ENCODE data around the gene RIMS1.
A peak's percentile ranks its signal among the peaks of the same experiment; 100 is the strongest.

Gene RIMS1

DNA sequence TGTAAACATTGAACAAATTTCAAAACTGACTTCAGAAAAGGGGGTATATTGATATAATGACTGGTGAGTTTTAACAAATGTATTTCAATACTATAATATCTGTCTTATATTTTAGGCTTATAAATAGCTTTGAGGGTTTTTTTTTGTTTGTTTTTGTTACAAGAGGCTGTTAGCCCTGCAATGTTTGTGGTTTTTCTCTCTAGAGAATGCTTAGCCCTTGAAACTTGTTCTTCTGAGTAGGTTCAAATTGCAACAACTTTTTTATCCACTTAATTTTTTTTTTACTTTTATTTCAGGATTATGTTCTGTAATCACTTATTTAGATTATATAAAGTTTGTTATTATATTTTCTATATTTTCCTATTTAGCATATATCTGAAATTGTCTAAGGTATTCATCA, 333.2 kb downstream of the RIMS1 start:
- Histone ChIP-seq H3K27ac (ENCODE audit: low read depth, low read length) (no peak overlapping the region), H3K27me3 (ENCODE audit: control insufficient read depth, insufficient read depth, low read length) (no peaks in the 10 kb centered on the region)

GRCh38 chr6:72238021-72238420, 351.7 kb downstream of the RIMS1 start:
- Histone ChIP-seq H3K9ac (ENCODE audit: low read depth, low read length) (no peak overlapping the region), H3K27me3 (ENCODE audit: control insufficient read depth, insufficient read depth, low read length) (no peaks in the 10 kb centered on the region), H3K4me1 (ENCODE audit: control insufficient read depth, insufficient read depth, low read length) (peaks cover 20% of the 10 kb centered on the region), H3K27ac (ENCODE audit: low read depth, low read length) (no peak overlapping the region), H3K9me3 (ENCODE audit: control insufficient read depth, insufficient read depth, low read length) (no peaks in the 10 kb centered on the region), H3K4me3 (ENCODE audit: low read depth, low read length) (no peak overlapping the region), H3K36me3 (ENCODE audit: control insufficient read depth, insufficient read depth, low read length) (no peaks in the 10 kb centered on the region)

More for the DNA sequence above, 333.2 kb downstream of the RIMS1 start:
- no peak overlapping the region for H3K4me3 ChIP-seq (ENCODE audit: low read depth, low read length)
- H3K9me3 ChIP-seq (ENCODE audit: control insufficient read depth, insufficient read depth, low read length), result no peaks in the 10 kb centered on the region
- H3K4me1 ChIP-seq (ENCODE audit: control insufficient read depth, insufficient read depth, low read length), result no peaks in the 10 kb centered on the region; the same call in 1 of the 2 replicates
- no peak overlapping the region for H3K9ac ChIP-seq (ENCODE audit: low read depth, low read length)
- no peaks in the 10 kb centered on the region for H3K36me3 ChIP-seq (ENCODE audit: control insufficient read depth, insufficient read depth, low read length)

DNA sequence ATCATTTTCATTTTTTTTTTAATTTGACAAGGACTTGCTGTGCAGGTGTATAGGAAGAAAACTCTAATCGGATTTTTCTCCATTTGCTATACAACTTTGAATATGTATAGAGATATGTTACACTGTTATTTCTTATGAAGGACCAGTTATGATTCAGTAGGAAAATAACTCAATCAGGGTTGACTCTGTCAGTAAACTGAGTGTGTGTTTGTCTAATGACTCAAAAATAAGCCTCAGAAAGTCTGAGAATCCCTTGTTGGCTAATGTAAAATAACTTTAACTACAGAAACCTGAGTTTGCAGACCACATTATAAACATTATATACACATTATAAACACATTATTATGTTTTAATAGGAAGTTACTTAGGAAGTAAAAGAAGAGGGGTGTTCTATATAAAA, 352.6 kb downstream of the RIMS1 start:
- H3K27me3 ChIP-seq (ENCODE audit: control insufficient read depth, insufficient read depth, low read length), result no peaks in the 10 kb centered on the region
- no peaks in the 10 kb centered on the region for H3K9me3 ChIP-seq (ENCODE audit: control insufficient read depth, insufficient read depth, low read length)
- peaks cover 27% of the 10 kb centered on the region for H3K4me1 ChIP-seq (ENCODE audit: control insufficient read depth, insufficient read depth, low read length)
- H3K9ac ChIP-seq (ENCODE audit: low read depth, low read length), result no peak overlapping the region
- H3K27ac ChIP-seq (ENCODE audit: low read depth, low read length), result no peak overlapping the region
- H3K36me3 ChIP-seq (ENCODE audit: control insufficient read depth, insufficient read depth, low read length), result no peaks in the 10 kb centered on the region
- no peak overlapping the region for H3K4me3 ChIP-seq (ENCODE audit: low read depth, low read length)

- H3K36me3 ChIP-seq (ENCODE audit: control insufficient read depth, insufficient read depth, low read length), result no peaks in the 10 kb centered on the region
- H3K27ac ChIP-seq (ENCODE audit: low read depth, low read length), result peak overlapping the region; percentile 72
- peaks cover 48% of the 10 kb centered on the region for H3K4me1 ChIP-seq (ENCODE audit: control insufficient read depth, insufficient read depth, low read length)
- H3K4me3 ChIP-seq (ENCODE audit: low read depth, low read length), result peak overlapping the region; percentile 24; the same call in 1 of the 2 replicates
- no peaks in the 10 kb centered on the region for H3K9me3 ChIP-seq (ENCODE audit: control insufficient read depth, insufficient read depth, low read length)
- no peaks in the 10 kb centered on the region for H3K27me3 ChIP-seq (ENCODE audit: control insufficient read depth, insufficient read depth, low read length)
- H3K9ac ChIP-seq (ENCODE audit: low read depth, low read length), result no peak overlapping the region
Observed at GRCh38 chr6:72245565-72245964, 359.2 kb downstream of the RIMS1 start.

DNA sequence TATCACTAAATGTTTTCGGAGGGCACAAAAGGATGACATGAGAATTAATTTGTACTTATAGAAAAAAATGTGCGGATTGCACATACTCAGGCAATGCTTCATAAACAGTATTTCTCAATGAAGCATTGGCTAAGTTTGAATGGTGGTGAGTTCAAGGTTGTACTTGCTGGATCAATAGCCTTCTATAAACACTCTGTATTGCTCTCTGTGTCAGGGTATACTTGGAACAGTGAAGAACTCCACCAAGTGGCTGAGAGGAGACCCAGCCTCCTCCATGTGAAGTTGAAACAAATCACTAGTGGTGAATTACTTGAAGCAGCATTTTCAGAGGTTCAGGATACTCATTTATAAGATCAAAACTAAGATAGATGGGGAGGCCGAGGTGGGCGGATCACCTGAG, 360.6 kb downstream of the RIMS1 start:
- Histone ChIP-seq H3K9ac (ENCODE audit: low read depth, low read length) (no peak overlapping the region), H3K27me3 (ENCODE audit: control insufficient read depth, insufficient read depth, low read length) (no peaks in the 10 kb centered on the region), H3K4me1 (ENCODE audit: control insufficient read depth, insufficient read depth, low read length) (peaks cover 42% of the 10 kb centered on the region), H3K4me3 (ENCODE audit: low read depth, low read length) (no peak overlapping the region), H3K36me3 (ENCODE audit: control insufficient read depth, insufficient read depth, low read length) (no peaks in the 10 kb centered on the region), H3K9me3 (ENCODE audit: control insufficient read depth, insufficient read depth, low read length) (no peaks in the 10 kb centered on the region), H3K27ac (ENCODE audit: low read depth, low read length) (no peak overlapping the region)

DNA sequence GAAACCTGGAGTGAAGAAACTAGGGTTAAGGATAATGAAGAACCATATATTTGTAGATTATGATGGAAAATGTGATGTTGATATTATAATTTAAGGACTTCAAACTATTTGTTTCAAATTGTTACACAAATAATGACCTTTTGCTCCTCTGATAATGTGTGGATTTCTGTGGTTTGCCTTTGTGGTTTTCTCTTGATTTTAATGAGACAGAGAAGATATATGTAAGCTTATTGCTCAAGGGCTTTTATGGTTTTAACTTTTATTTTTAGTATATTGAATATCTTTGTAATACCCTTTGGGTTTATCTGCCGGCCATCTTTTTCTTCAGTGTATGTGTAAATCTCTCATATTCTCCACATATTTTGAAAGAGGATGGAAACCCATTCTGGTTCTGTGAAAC, 362.3 kb downstream of the RIMS1 start:
- Histone ChIP-seq H3K27me3 (ENCODE audit: control insufficient read depth, insufficient read depth, low read length) (no peaks in the 10 kb centered on the region), H3K4me3 (ENCODE audit: low read depth, low read length) (no peak overlapping the region), H3K4me1 (ENCODE audit: control insufficient read depth, insufficient read depth, low read length) (peaks cover 30% of the 10 kb centered on the region), H3K36me3 (ENCODE audit: control insufficient read depth, insufficient read depth, low read length) (no peaks in the 10 kb centered on the region), H3K9ac (ENCODE audit: low read depth, low read length) (no peak overlapping the region), H3K27ac (ENCODE audit: low read depth, low read length) (no peak overlapping the region), H3K9me3 (ENCODE audit: control insufficient read depth, insufficient read depth, low read length) (no peaks in the 10 kb centered on the region)

DNA sequence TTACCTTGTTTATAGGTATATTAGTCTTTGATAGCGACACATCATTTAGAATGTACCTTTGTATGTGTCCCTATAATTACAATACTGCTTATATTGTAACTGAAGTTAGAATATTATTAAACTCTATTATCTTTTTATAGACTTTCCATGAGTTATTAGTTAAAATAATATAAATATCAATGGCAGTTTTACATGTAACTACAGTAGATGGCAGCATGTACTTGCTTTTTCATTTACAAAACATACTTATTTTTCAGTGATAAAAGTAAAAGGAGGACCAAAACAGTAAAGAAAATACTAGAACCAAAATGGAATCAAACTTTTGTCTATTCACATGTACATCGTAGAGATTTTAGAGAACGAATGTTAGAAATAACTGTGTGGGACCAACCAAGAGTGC, 364.3 kb downstream of the RIMS1 start:
- no peaks in the 10 kb centered on the region for H3K27me3 ChIP-seq (ENCODE audit: control insufficient read depth, insufficient read depth, low read length)
- peaks cover 10% of the 10 kb centered on the region for H3K4me1 ChIP-seq (ENCODE audit: control insufficient read depth, insufficient read depth, low read length)
- no peak overlapping the region for H3K4me3 ChIP-seq (ENCODE audit: low read depth, low read length)
- no peaks in the 10 kb centered on the region for H3K36me3 ChIP-seq (ENCODE audit: control insufficient read depth, insufficient read depth, low read length)
- no peak overlapping the region for H3K27ac ChIP-seq (ENCODE audit: low read depth, low read length)
- no peak overlapping the region for H3K9ac ChIP-seq (ENCODE audit: low read depth, low read length)
- H3K9me3 ChIP-seq (ENCODE audit: control insufficient read depth, insufficient read depth, low read length), result no peaks in the 10 kb centered on the region

DNA sequence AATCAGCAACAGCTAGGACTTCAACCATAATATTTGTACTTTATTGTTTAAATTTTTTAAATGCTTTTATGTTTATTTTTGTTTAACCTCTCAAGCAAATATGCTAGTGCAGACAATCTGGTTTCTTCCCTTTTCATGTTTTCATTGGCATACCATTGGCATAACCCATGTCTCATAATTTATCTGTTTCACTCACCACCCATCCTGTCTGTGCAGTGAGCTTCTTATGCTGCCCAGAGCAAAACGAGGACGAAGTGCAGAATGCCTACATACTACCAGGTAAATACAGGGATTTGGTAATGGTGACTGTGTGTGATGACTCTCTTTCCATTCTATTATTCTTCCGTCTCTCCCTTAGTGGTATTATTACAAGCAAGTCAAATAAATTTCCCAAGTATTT, 374.1 kb downstream of the RIMS1 start:
- H3K36me3 ChIP-seq (ENCODE audit: control insufficient read depth, insufficient read depth, low read length), result no peaks in the 10 kb centered on the region
- no peaks in the 10 kb centered on the region for H3K27me3 ChIP-seq (ENCODE audit: control insufficient read depth, insufficient read depth, low read length)
- H3K4me3 ChIP-seq (ENCODE audit: low read depth, low read length), result no peak overlapping the region
- no peak overlapping the region for H3K27ac ChIP-seq (ENCODE audit: low read depth, low read length)
- H3K9me3 ChIP-seq (ENCODE audit: control insufficient read depth, insufficient read depth, low read length), result no peaks in the 10 kb centered on the region
- peaks cover 20% of the 10 kb centered on the region for H3K4me1 ChIP-seq (ENCODE audit: control insufficient read depth, insufficient read depth, low read length)
- no peak overlapping the region for H3K9ac ChIP-seq (ENCODE audit: low read depth, low read length)

DNA sequence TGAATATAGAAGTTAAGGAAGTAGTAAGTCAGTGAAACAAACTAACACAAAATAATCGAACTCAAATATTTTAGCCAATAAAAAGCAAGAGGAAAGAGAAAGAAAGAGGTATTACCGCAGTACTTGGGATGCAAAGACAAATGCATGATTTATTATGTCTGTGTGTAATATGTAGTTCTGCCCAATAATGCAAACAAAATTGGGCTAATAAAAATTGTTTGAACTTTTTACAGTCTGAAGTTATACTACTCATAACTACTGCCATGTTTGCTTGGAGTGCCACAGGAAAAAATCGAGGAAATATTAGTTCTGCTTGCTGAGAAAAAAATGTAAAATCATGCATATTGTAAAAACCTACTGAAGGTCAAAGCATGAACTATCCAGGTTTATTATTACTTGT, 375.2 kb downstream of the RIMS1 start:
- no peaks in the 10 kb centered on the region for H3K27me3 ChIP-seq (ENCODE audit: control insufficient read depth, insufficient read depth, low read length)
- no peak overlapping the region for H3K4me3 ChIP-seq (ENCODE audit: low read depth, low read length)
- no peak overlapping the region for H3K27ac ChIP-seq (ENCODE audit: low read depth, low read length)
- no peaks in the 10 kb centered on the region for H3K9me3 ChIP-seq (ENCODE audit: control insufficient read depth, insufficient read depth, low read length)
- no peak overlapping the region for H3K9ac ChIP-seq (ENCODE audit: low read depth, low read length)
- H3K36me3 ChIP-seq (ENCODE audit: control insufficient read depth, insufficient read depth, low read length), result no peaks in the 10 kb centered on the region
- peaks cover 20% of the 10 kb centered on the region for H3K4me1 ChIP-seq (ENCODE audit: control insufficient read depth, insufficient read depth, low read length)

- H3K9me3 ChIP-seq (ENCODE audit: control insufficient read depth, insufficient read depth, low read length), result no peaks in the 10 kb centered on the region
- H3K36me3 ChIP-seq (ENCODE audit: control insufficient read depth, insufficient read depth, low read length), result no peaks in the 10 kb centered on the region
- no peaks in the 10 kb centered on the region for H3K27me3 ChIP-seq (ENCODE audit: control insufficient read depth, insufficient read depth, low read length)
- H3K9ac ChIP-seq (ENCODE audit: low read depth, low read length), result no peak overlapping the region
- peaks cover 16% of the 10 kb centered on the region for H3K4me1 ChIP-seq (ENCODE audit: control insufficient read depth, insufficient read depth, low read length)
- no peak overlapping the region for H3K27ac ChIP-seq (ENCODE audit: low read depth, low read length)
- no peak overlapping the region for H3K4me3 ChIP-seq (ENCODE audit: low read depth, low read length)
Observed at GRCh38 chr6:72262254-72262653, 375.9 kb downstream of the RIMS1 start.

DNA sequence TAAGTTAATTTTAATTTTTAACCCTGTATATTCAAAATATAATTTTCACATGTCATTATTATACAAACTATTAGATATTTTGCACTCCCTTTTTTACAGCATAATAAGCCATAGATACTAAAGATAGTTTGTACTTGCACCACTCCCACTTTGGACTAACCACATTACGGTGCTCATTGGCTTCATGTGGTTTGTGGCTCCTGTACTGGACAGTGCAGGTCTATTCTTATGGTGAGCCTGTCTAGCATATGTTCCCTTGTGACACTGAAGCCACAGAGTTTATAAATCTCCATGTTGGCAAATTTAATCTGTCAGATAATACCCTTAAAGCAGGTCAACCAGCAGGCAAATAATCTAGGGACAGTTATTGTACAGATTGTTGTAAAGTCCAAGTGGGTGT, 381.1 kb downstream of the RIMS1 start:
- no peak overlapping the region for H3K27ac ChIP-seq (ENCODE audit: low read depth, low read length)
- no peaks in the 10 kb centered on the region for H3K4me1 ChIP-seq (ENCODE audit: control insufficient read depth, insufficient read depth, low read length)
- no peaks in the 10 kb centered on the region for H3K36me3 ChIP-seq (ENCODE audit: control insufficient read depth, insufficient read depth, low read length)
- H3K27me3 ChIP-seq (ENCODE audit: control insufficient read depth, insufficient read depth, low read length), result no peaks in the 10 kb centered on the region
- H3K9me3 ChIP-seq (ENCODE audit: control insufficient read depth, insufficient read depth, low read length), result no peaks in the 10 kb centered on the region
- H3K4me3 ChIP-seq (ENCODE audit: low read depth, low read length), result no peak overlapping the region
- no peak overlapping the region for H3K9ac ChIP-seq (ENCODE audit: low read depth, low read length)

- Histone ChIP-seq H3K27ac (ENCODE audit: low read depth, low read length) (no peak overlapping the region), H3K4me1 (ENCODE audit: control insufficient read depth, insufficient read depth, low read length) (no peaks in the 10 kb centered on the region), H3K36me3 (ENCODE audit: control insufficient read depth, insufficient read depth, low read length) (no peaks in the 10 kb centered on the region), H3K27me3 (ENCODE audit: control insufficient read depth, insufficient read depth, low read length) (no peaks in the 10 kb centered on the region), H3K9me3 (ENCODE audit: control insufficient read depth, insufficient read depth, low read length) (no peaks in the 10 kb centered on the region), H3K9ac (ENCODE audit: low read depth, low read length) (no peak overlapping the region), H3K4me3 (ENCODE audit: low read depth, low read length) (no peak overlapping the region)
Observed at GRCh38 chr6:72271531-72271930, 385.2 kb downstream of the RIMS1 start.
